Hepatocyte (in vitro differentiated cells): ENCODE results near the gene GGA1. TPM values are rescaled to one million over a fixed set of nuclear protein-coding genes. Genes with fewer than 3 reads are reported as not detected.

Experiments
- DNase-seq: peaks from one replicate; pipeline ENCODE4 v3.0.0-alpha.2; 2016; ENCODE audit warnings: low spot score
- H2AFZ ChIP-seq: fragments of 200-600 bp; sonication (generic); 2 replicates; pipeline ENCODE4 v1.6.0; 2016; ENCODE audit warnings: antibody characterized with exemption, mild to moderate bottlenecking
- H3K27ac ChIP-seq: fragments of 200-600 bp; sonication (generic); 2 replicates; pipeline ENCODE4 v1.5.1; 2016; ENCODE audit warnings: mild to moderate bottlenecking
- H3K27me3 ChIP-seq: fragments of 200-600 bp; sonication (generic); 2 replicates; pipeline ENCODE4 v1.6.1; 2016
- H3K36me3 ChIP-seq: fragments of 200-600 bp; sonication (generic); replicated peaks from 2 replicates; pipeline ENCODE4 v1.5.1; 2016; ENCODE audit warnings: low read depth; ENCODE audit not compliant: insufficient read depth
- H3K4me1 ChIP-seq: fragments of 200-600 bp; sonication (generic); 2 replicates; pipeline ENCODE4 v1.5.1; 2016; ENCODE audit warnings: mild to moderate bottlenecking, moderate library complexity; ENCODE audit not compliant: insufficient read depth
- H3K4me2 ChIP-seq: fragments of 200-600 bp; sonication (generic); 2 replicates; pipeline ENCODE4 v1.6.0; 2016
- H3K4me3 ChIP-seq: fragments of 200-600 bp; sonication (generic); 2 replicates; pipeline ENCODE4 v1.5.1; 2016; ENCODE audit warnings: mild to moderate bottlenecking
- H3K79me2 ChIP-seq: fragments of 200-600 bp; sonication (generic); 2 replicates; pipeline ENCODE4 v1.6.0; 2017; ENCODE audit warnings: mild to moderate bottlenecking
- H3K9me2 ChIP-seq: fragments of 200-600 bp; sonication (generic); replicated peaks from 2 replicates; pipeline ENCODE4 v1.6.0; 2017; ENCODE audit warnings: mild to moderate bottlenecking; ENCODE audit not compliant: insufficient read depth
- H3K9me3 ChIP-seq: fragments of 200-600 bp; sonication (generic); 2 replicates; pipeline ENCODE4 v1.5.1; 2016; ENCODE audit warnings: low read depth, mild to moderate bottlenecking
- H4K20me1 ChIP-seq: fragments of 200-600 bp; sonication (generic); 2 replicates; pipeline ENCODE4 v1.6.0; 2016; ENCODE audit warnings: mild to moderate bottlenecking; ENCODE audit not compliant: insufficient read depth, poor library complexity, severe bottlenecking
- EZH2 ChIP-seq: fragments of 200-600 bp; sonication (generic); IDR thresholded peaks from 2 replicates; pipeline ENCODE4 v1.6.1; 2016; ENCODE audit warnings: antibody characterized with exemption, mild to moderate bottlenecking, borderline replicate concordance
- EZH2phosphoT487 ChIP-seq: fragments of 200-600 bp; sonication (generic); IDR thresholded peaks from one replicate; pipeline ENCODE4 v1.6.1; 2018; ENCODE audit warnings: antibody characterized with exemption, mild to moderate bottlenecking, low read depth, moderate library complexity; ENCODE audit not compliant: unreplicated experiment, severe bottlenecking
- WGBS: methylation state at CpG from one replicate; pipeline ENCODE4 v1.1.6; 2016; ENCODE audit warnings: low lambda C conversion rate; ENCODE audit errors: missing lambda C conversion rate; 5-methylcytosine and 5-hydroxymethylcytosine counted together
- polyA plus RNA-seq: library from polyadenylated mRNA; unstranded; fragments of >200 nt; fragmentation: Nextera tagmentation; extraction: Ambion mirVana; gene quantifications from 2 replicates; pipeline ENCODE4 v1.2.1, GENCODE V29; 2016
- total RNA-seq: library from RNA; depleted of rRNA; stranded (reverse); fragments of >200 nt; gene quantifications from 2 replicates; pipeline ENCODE4 v1.2.3, GENCODE V29; 2014
- TF ChIP-seq, protein P1 (sequence below): fragments of 200-600 bp; sonication (generic); IDR thresholded peaks from 2 replicates; pipeline ENCODE4 v1.5.1; 2016; ENCODE audit warnings: antibody characterized with exemption, mild to moderate bottlenecking; ENCODE audit not compliant: poor library complexity

The GGA1 gene
- total and polyA plus RNA-seq, 2 experiments from 2014 or later, result 30.2 to 51.5 TPM

DNA sequence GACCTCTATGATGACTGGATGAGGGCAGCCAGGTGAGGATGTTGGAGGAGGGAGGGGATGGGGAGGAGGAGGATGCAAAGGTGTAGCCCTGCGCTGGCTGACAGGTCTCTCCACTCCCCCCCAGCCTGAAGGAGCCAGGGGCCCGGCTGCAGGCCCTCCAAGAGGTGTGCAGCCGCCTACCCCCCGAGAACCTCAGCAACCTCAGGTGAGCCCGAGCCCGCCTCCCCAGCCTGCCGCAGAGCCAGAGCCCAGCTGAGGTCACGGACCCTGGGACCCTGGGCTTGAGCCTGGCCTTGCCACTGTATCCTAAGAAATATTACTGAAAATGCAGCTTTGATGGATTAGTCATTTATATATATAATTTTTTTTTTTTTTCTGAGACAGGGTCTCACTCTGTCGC lies 38.7 kb downstream of the GGA1 start:
- DNase-seq, result no peak
- Histone ChIP-seq H4K20me1 (no peaks in the 10 kb centered on the region), H3K4me2 (no peak overlapping the region), H3K27me3 (no peaks in the 10 kb centered on the region), H3K27ac (no peak overlapping the region), H3K9me3 (no peaks in the 10 kb centered on the region), H3K9me2 (no peaks in the 10 kb centered on the region), H3K36me3 (no peaks in the 10 kb centered on the region), H3K4me3 (no peak overlapping the region), H3K79me2 (peaks cover 4% of the 10 kb centered on the region), H3K4me1 (no peaks in the 10 kb centered on the region), H2AFZ (no peak overlapping the region)
- 91% methylated on average over 9 of the region's 9 CpGs for WGBS
- TF ChIP-seq EZH2phosphoT487 (no peak), EZH2 (no peak)
- TF ChIP-seq, protein P1, sequence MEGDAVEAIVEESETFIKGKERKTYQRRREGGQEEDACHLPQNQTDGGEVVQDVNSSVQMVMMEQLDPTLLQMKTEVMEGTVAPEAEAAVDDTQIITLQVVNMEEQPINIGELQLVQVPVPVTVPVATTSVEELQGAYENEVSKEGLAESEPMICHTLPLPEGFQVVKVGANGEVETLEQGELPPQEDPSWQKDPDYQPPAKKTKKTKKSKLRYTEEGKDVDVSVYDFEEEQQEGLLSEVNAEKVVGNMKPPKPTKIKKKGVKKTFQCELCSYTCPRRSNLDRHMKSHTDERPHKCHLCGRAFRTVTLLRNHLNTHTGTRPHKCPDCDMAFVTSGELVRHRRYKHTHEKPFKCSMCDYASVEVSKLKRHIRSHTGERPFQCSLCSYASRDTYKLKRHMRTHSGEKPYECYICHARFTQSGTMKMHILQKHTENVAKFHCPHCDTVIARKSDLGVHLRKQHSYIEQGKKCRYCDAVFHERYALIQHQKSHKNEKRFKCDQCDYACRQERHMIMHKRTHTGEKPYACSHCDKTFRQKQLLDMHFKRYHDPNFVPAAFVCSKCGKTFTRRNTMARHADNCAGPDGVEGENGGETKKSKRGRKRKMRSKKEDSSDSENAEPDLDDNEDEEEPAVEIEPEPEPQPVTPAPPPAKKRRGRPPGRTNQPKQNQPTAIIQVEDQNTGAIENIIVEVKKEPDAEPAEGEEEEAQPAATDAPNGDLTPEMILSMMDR, result no peak

- H4K20me1 ChIP-seq, result no peaks in the 10 kb centered on the region
- 93% methylated on average over 9 of the region's 9 CpGs for WGBS
- peaks cover 4% of the 10 kb centered on the region for H3K79me2 ChIP-seq
- H3K4me1 ChIP-seq, result no peaks in the 10 kb centered on the region
- H3K4me3 ChIP-seq, result no peak overlapping the region
- H3K27me3 ChIP-seq, result no peaks in the 10 kb centered on the region
- H3K36me3 ChIP-seq, result no peaks in the 10 kb centered on the region
- H3K9me2 ChIP-seq, result no peaks in the 10 kb centered on the region
- no peak overlapping the region for H2AFZ ChIP-seq
- no peak for DNase-seq
- TF ChIP-seq, protein P1, result no peak
- TF ChIP-seq EZH2phosphoT487 (no peak), EZH2 (no peak)
- H3K27ac ChIP-seq, result no peak overlapping the region
- H3K4me2 ChIP-seq, result no peak overlapping the region
- no peaks in the 10 kb centered on the region for H3K9me3 ChIP-seq
Observed at GRCh38 chr22:37647928-37648327, 39.3 kb downstream of the GGA1 start.

DNA sequence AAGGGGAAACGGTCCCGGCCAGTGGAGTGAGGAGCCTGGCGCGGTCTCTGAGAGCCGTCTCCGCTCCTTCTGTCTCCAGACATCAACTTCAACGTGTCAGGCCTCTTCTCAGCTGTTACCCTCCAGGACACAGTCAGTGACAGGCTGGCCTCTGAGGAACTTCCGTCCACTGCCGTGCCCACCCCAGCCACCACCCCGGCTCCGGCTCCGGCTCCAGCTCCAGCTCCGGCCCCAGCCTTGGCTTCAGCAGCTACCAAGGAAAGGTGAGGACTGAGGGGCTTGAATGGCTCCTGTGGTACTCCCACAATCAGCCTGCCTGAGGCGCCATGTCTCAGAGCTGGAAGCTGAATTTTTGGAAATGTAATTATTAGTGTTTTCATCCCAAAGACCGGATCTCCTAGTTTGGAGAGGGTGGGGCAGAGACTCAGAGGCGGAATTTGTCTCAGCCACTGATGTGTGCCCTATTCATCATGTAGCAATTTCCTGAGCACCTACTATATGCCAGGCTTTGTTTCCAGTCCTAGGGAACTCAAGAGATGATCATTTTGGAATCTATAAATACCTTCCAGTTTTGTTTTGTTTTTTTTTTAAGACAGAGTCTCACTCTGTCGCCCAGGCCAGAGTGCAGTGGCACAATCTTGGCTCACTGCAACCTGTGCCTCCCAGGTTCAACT lies 42.0 kb downstream of the GGA1 start:
- H3K9me2 ChIP-seq, result no peaks in the 10 kb centered on the region
- no peak for TF ChIP-seq EZH2
- TF ChIP-seq, protein P1, result no peak
- no peaks in the 10 kb centered on the region for H3K79me2 ChIP-seq
- no peak for DNase-seq
- no peaks in the 10 kb centered on the region for H3K9me3 ChIP-seq
- H3K4me3 ChIP-seq, result no peak overlapping the region
- no peak overlapping the region for H3K4me2 ChIP-seq
- H3K36me3 ChIP-seq, result no peaks in the 10 kb centered on the region
- 97% methylated on average over 17 of the region's 17 CpGs for WGBS
- H3K27me3 ChIP-seq, result no peaks in the 10 kb centered on the region
- peaks cover 2% of the 10 kb centered on the region for H3K4me1 ChIP-seq
- no peaks in the 10 kb centered on the region for H4K20me1 ChIP-seq
- no peak overlapping the region for H3K27ac ChIP-seq
- H2AFZ ChIP-seq, result no peak overlapping the region
